Astrocyte of the spinal cord (primary cell): ENCODE measurements around the gene CLDN20.

Experiments
- DNase-seq: peaks from one replicate; pipeline ENCODE4 v3.0.0; 2011; ENCODE audit warnings: low read depth, low spot score
- H3K4me3 ChIP-seq: 2 replicates; pipeline ENCODE4 v1.5.1; 2011; ENCODE audit warnings: low read depth, mild to moderate bottlenecking, low read length, moderate library complexity
- in situ Hi-C: cut with HindIII; loops from 2 replicates; pipeline ENCODE4 v1.10.0; 2017; ENCODE audit warnings: low sequenced_read_pairs
- TF ChIP-seq, protein P1 (sequence below): IDR thresholded peaks from 2 replicates; pipeline ENCODE4 v1.5.1; 2012; ENCODE audit warnings: low read depth, mild to moderate bottlenecking, low read length, inconsistent platforms

CLDN20 gene

DNA sequence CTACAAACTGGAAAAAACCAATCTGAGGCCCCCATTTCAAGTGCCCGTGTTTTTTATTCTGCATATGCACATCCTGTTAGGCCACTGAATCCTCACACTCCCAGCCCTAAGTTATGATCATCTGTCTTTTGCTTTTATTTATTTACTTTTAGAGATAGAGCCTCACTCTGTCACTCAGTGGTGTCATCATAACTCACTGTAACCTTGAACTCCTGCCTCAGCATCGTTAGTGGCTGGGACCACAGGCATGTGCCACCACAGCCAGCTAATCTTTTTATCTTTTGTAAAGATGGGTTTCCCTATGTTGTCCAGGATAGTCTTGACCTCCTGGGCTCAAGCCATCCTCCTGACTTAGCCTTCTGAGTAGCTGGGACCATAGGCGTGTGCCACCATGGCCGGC is 29.6 kb upstream of the CLDN20 start:
- TF ChIP-seq, protein P1, sequence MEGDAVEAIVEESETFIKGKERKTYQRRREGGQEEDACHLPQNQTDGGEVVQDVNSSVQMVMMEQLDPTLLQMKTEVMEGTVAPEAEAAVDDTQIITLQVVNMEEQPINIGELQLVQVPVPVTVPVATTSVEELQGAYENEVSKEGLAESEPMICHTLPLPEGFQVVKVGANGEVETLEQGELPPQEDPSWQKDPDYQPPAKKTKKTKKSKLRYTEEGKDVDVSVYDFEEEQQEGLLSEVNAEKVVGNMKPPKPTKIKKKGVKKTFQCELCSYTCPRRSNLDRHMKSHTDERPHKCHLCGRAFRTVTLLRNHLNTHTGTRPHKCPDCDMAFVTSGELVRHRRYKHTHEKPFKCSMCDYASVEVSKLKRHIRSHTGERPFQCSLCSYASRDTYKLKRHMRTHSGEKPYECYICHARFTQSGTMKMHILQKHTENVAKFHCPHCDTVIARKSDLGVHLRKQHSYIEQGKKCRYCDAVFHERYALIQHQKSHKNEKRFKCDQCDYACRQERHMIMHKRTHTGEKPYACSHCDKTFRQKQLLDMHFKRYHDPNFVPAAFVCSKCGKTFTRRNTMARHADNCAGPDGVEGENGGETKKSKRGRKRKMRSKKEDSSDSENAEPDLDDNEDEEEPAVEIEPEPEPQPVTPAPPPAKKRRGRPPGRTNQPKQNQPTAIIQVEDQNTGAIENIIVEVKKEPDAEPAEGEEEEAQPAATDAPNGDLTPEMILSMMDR, result no peak
- no peak overlapping the region for H3K4me3 ChIP-seq
- no peak for DNase-seq
- in situ Hi-C loops, result no loop called here

DNA sequence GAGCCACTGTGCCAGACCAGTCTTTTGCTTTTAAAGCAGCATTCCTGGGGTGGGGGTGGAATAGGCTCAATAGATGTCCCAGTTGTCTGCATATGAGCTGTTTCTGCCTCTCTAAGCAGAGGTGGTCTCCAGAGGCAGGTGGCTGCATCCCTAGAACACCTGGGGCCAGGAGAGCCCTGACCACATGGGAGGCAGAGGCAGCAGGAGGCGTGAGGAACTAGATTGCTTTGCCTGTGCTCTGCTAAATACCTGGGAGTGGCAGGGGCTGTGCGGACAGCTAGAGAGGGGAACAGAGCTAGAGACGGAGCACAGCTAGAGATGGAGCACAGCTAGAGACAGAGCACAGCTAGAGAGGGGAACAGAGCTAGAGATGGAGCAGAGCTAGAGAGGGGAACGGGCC is 29.1 kb upstream of the CLDN20 start:
- TF ChIP-seq, protein P1, result no peak
- in situ Hi-C loops, result no loop called here
- no peak overlapping the region for H3K4me3 ChIP-seq
- DNase-seq, result no peak

DNA sequence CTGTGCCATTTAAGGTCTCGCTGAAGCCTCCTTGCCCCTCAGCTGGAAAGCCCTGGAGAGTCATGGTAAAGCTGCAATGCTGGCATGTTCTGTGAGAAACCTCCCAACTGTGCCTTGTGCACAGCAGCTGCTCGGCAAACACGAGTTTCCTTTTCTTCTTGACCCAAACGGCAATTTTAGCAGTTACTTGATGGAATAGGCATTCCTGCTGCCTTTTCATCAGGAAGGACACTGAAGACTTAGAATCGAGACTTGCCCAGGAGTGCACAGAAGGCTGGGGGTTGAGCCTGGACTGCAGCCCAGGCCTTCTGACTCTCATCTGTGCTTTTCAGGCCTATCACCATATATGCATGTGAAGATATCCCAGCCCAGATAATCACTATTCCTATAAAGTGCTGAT is 28.7 kb upstream of the CLDN20 start:
- in situ Hi-C loops, result no loop called here
- no peak overlapping the region for H3K4me3 ChIP-seq
- peak; percentile 10 for DNase-seq
- TF ChIP-seq, protein P1, result no peak

DNA sequence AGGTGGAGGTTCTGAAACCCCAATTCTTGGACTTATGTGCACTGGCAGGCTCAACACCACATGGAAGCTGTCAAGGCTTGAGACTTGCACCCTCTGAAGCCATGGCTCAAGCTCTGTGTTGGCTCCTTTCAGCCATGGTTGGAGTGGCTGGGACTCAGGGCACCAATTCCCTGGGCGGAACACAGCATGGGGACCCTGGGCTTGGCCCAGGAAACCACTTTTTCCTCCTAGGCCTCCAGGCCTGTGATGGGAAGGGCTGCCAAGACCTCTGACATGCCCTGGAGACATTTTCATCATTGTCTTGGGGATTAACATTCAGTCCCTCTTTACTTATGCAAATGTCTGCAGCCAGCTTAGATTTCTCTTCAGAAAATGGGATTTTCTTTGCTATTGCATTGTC is 26.2 kb upstream of the CLDN20 start:
- in situ Hi-C loops, result no loop called here
- H3K4me3 ChIP-seq, result no peak overlapping the region
- TF ChIP-seq, protein P1, result no peak
- no peak for DNase-seq

DNA sequence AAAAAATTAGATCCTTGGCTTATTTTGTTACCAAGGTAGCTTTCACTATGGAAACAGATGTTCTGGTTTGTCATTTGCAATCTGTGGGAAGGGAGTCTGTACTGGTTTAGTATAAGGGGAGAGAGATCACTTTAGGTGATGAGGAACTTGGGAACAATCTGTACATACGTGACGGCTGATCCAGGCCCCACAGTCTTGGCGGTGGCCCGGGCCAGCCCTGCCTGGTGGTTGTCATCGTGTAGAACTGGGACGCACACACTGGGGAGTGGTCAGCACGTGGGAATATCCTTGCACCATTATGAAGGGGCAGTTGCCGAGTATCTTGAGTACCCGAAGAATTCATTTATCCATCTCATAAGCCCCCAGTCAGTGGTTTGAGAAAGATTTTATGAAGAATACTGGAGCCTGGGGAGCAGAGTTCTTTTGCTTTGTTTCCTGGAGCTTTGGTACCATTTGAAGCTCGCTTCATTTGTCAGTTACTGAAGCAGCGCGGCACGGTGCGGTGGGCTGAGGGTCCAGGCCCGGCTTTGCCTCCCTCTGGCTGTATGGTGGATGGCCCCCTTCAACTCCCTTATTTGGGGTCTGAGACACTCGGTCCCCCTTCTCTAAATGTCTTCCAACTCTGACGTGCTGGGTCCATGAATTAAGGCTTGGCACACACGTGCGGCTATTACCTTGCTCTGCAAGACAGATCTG is 22.8 kb upstream of the CLDN20 start:
- in situ Hi-C loops, result no loop called here
- TF ChIP-seq, protein P1, result no peak
- H3K4me3 ChIP-seq, result no peak overlapping the region
- DNase-seq, result no peak

DNA sequence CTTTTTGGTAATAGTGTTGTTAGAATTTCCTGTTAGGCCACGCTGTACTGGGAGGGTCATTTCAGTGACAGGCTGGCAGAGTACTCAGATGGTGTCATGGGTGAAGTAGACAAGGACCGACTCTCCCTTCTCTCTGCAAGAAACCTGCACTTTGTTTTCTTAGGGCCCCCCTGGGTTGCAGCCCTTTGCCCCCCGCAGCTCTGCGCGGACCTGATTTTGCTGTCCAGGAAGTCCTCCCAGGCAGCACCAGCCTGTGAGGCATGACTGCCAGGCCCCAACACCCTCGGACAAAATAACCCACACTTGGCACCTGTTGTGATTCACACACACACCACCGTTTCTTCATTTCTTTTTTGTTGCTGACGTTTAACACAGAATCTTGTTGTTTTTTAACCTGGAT is 21.8 kb upstream of the CLDN20 start:
- in situ Hi-C loops, result no loop called here
- H3K4me3 ChIP-seq, result no peak overlapping the region
- TF ChIP-seq, protein P1, result no peak
- no peak for DNase-seq
